GM12891 (cell line): Measurements from ENCODE around the gene CYB5R3.
A peak's percentile ranks its signal among the peaks of the same experiment; 100 is the strongest.
"Not testable (repeated sequence)": the region's sequence is repeated elsewhere in the genome, so short reads cannot be mapped to it uniquely, and the experiment has no call there.

Experiments
- DNase-seq: peaks from one replicate; pipeline ENCODE4 v3.0.0; 2011; ENCODE audit warnings: low spot score; ENCODE audit not compliant: insufficient read length
- FAIRE-seq: peaks from 2 replicates; lab custom pipeline; 2011; peaks lifted over from hg19 to GRCh38; lab: Jason Lieb, UNC
- PAX5 ChIP-seq: IDR thresholded peaks from 2 replicates; pipeline ENCODE4 v1.6.1; 2011; ENCODE audit warnings: low read length, moderate library complexity, mild to moderate bottlenecking; ENCODE audit not compliant: insufficient read depth, severe bottlenecking
- POLR2A ChIP-seq: IDR thresholded peaks from 2 replicates; pipeline ENCODE4 v1.6.1; 2011; ENCODE audit warnings: low read depth, low read length, control low read depth
- POLR2AphosphoS5 ChIP-seq: IDR thresholded peaks from 2 replicates; pipeline ENCODE4 v1.6.1; 2011; ENCODE audit warnings: low read depth, low read length, control low read depth
- POU2F2 ChIP-seq: IDR thresholded peaks from 2 replicates; pipeline ENCODE4 v1.6.1; 2011; ENCODE audit warnings: low read depth, mild to moderate bottlenecking, control low read depth, low read length, moderate library complexity
- SPI1 ChIP-seq: IDR thresholded peaks from 2 replicates; pipeline ENCODE4 v1.6.1; 2011; ENCODE audit warnings: low read depth, low read length, control low read depth
- TAF1 ChIP-seq: IDR thresholded peaks from 2 replicates; pipeline ENCODE4 v1.6.1; 2011; ENCODE audit warnings: low read depth, low read length, control low read depth

Gene CYB5R3

GRCh38 chr22:42679691-42680090 is 30.5 kb upstream of the CYB5R3 start:
- FAIRE-seq: no peak
- DNase-seq: no peak
- TF ChIP-seq POLR2AphosphoS5 (no peak), PAX5 (no peak), TAF1 (no peak), POU2F2 (no peak), POLR2A (no peak), SPI1 (no peak)

- no peak for TF ChIP-seq POU2F2
- no peak for TF ChIP-seq TAF1
- FAIRE-seq: no peak
- no peak for DNase-seq
These were observed 29.7 kb upstream of the CYB5R3 start for GRCh38 chr22:42678894-42679293.

GRCh38 chr22:42677936-42678335 is 28.7 kb upstream of the CYB5R3 start:
- not testable (repeated sequence) for FAIRE-seq, DNase-seq

- DNase-seq (no peak), FAIRE-seq (no peak)
- no peak for TF ChIP-seq POLR2A
- TF ChIP-seq TAF1: no peak
- TF ChIP-seq POU2F2: no peak
- TF ChIP-seq POLR2AphosphoS5: no peak
- no peak for TF ChIP-seq SPI1
- TF ChIP-seq PAX5: no peak
These were observed 26.9 kb upstream of the CYB5R3 start for GRCh38 chr22:42676059-42676607.

GRCh38 chr22:42673898-42674401 is 24.8 kb upstream of the CYB5R3 start:
- TF ChIP-seq POU2F2 (no peak), PAX5 (no peak), POLR2AphosphoS5 (no peak), SPI1 (peak; percentile 23; the same call in 1 of the 2 replicates)
- FAIRE-seq (peak; percentile 35), DNase-seq (no peak)

- not testable (repeated sequence) for FAIRE-seq, DNase-seq
These were observed 23.9 kb upstream of the CYB5R3 start for GRCh38 chr22:42673071-42673470.

- DNase-seq (no peak), FAIRE-seq (peak; percentile 90)
- TF ChIP-seq SPI1 (peak; percentile 70), TAF1 (no peak), PAX5 (no peak), POLR2AphosphoS5 (no peak)
These were observed 21.9 kb upstream of the CYB5R3 start for GRCh38 chr22:42670921-42671709.

- FAIRE-seq (no peak), DNase-seq (no peak)
- no peak for TF ChIP-seq PAX5
- TF ChIP-seq TAF1: no peak
- TF ChIP-seq POU2F2: no peak
- no peak for TF ChIP-seq POLR2A
- TF ChIP-seq SPI1: no peak
- no peak for TF ChIP-seq POLR2AphosphoS5
These were observed 20.9 kb upstream of the CYB5R3 start for GRCh38 chr22:42670046-42670445.

- not testable (repeated sequence) for FAIRE-seq, DNase-seq
These were observed 17.2 kb upstream of the CYB5R3 start for GRCh38 chr22:42666393-42666792.

GRCh38 chr22:42664976-42665831 is 16.0 kb upstream of the CYB5R3 start:
- TF ChIP-seq POU2F2 (peak; percentile 92), POLR2AphosphoS5 (no peak), PAX5 (no peak)
- DNase-seq (no peak), FAIRE-seq (peak; percentile 94)
